OCI-LY7 (cell line): Measurements from ENCODE around the gene CLMN.

Experiments used
- EZH2phosphoT487 ChIP-seq: fragments of 200-600 bp; sonication (generic); IDR thresholded peaks from 2 replicates; pipeline ENCODE4 v1.6.1; 2018; ENCODE audit warnings: low read depth, borderline replicate concordance, mild to moderate bottlenecking, mixed run types, antibody characterized with exemption, low read length, moderate library complexity, mixed read lengths
- TF ChIP-seq, protein P1 (sequence below): fragments of 200-600 bp; sonication (generic); conservative IDR thresholded peaks from 2 replicates; pipeline ENCODE4 v1.5.1; 2014; ENCODE audit warnings: mild to moderate bottlenecking, antibody characterized with exemption, low read length, moderate library complexity, mixed read lengths

DNA sequence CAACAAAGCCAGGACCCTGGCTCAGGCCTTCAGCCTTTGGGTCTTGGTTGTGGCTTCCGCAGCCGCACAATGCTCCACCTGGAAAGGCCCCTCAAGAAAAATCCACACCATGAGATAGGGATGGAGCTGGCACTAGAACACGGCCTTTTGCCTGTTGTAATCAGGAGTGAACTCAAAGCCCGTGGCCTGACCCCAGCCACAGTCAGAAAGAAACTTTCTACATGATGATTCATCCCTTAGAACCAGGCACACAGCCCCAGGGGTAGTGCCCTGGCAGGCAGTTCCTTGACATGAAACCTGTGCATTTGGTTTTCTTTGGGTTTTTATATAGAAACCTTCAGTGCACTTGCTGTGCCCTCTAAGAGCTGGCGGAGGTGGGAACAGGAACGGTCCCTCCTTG lies 5.1 kb downstream of the CLMN start:
- TF ChIP-seq, protein P1, sequence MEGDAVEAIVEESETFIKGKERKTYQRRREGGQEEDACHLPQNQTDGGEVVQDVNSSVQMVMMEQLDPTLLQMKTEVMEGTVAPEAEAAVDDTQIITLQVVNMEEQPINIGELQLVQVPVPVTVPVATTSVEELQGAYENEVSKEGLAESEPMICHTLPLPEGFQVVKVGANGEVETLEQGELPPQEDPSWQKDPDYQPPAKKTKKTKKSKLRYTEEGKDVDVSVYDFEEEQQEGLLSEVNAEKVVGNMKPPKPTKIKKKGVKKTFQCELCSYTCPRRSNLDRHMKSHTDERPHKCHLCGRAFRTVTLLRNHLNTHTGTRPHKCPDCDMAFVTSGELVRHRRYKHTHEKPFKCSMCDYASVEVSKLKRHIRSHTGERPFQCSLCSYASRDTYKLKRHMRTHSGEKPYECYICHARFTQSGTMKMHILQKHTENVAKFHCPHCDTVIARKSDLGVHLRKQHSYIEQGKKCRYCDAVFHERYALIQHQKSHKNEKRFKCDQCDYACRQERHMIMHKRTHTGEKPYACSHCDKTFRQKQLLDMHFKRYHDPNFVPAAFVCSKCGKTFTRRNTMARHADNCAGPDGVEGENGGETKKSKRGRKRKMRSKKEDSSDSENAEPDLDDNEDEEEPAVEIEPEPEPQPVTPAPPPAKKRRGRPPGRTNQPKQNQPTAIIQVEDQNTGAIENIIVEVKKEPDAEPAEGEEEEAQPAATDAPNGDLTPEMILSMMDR: no peak
- TF ChIP-seq EZH2phosphoT487: no peak
